Left lung (tissue), 10 donors: ENCODE results near the gene DENND6B. TPM values are rescaled to one million over a fixed set of nuclear protein-coding genes. Genes with fewer than 3 reads are reported as not detected.
"Not testable (repeated sequence)": the region's sequence is repeated elsewhere in the genome, so short reads cannot be mapped to it uniquely, and the experiment has no call there.

Source experiments
- ATAC-seq: fragments of 200-7000 bp; cut with Tn5 transposase; one replicate; pipeline ENCODE4 v1.9.1; 2020; ENCODE audit warnings: moderate library complexity
- DNase-seq, 4 donors: peaks; one replicate each; pipeline ENCODE4 v3.0.0-alpha.2; 2013 to 2020
- H3K27ac ChIP-seq, 2 donors: fragments of 200-600 bp; sonication (generic) in 1 of 2; one replicate each; pipeline versions ENCODE4 v1.5.0 to v1.8.0; 2020 to 2021
- H3K27me3 ChIP-seq, 2 donors: fragments of 200-600 bp; sonication (generic) in 1 of 2; one replicate each; pipeline versions ENCODE4 v1.5.0 to v1.8.0; 2020 to 2021
- H3K36me3 ChIP-seq, 2 donors: fragments of 200-600 bp; sonication (generic) in 1 of 2; one replicate each; pipeline versions ENCODE4 v1.5.0 to v1.8.0; 2020 to 2021
- H3K4me1 ChIP-seq, 2 donors: fragments of 200-600 bp; one replicate each; pipeline ENCODE4 v1.8.0; 2021
- H3K4me3 ChIP-seq, 2 donors: fragments of 200-600 bp; sonication (generic) in 1 of 2; one replicate each; pipeline versions ENCODE4 v1.5.0 to v1.8.0; 2020 to 2021; ENCODE audit warnings: mild to moderate bottlenecking in 1 of 2
- H3K9me3 ChIP-seq, 2 donors: fragments of 200-600 bp; sonication (generic) in 1 of 2; one replicate each; pipeline versions ENCODE4 v1.5.0 to v1.8.0; 2020 to 2021
- intact Hi-C, 2 donors: fragments of 100-400 bp; cut with DNase I; formaldehyde crosslinking; loops; one replicate each; pipeline versions ENCODE4 v1.11.2 to v1.14.2; 2022
- polyA plus RNA-seq, 6 donors: library from polyadenylated mRNA; unstranded; fragments of 120-200 nt; gene quantifications; one replicate each; pipeline ENCODE4 v1.2.1, GENCODE V29; 2013; ENCODE audit not compliant: insufficient read length in 6 of 6
- total RNA-seq, 2 donors: library from RNA; stranded (reverse); fragmentation: NEBNext Ultra II Directional; extraction: Animal tissue kit (Norgen Biotek cat#: 25700); gene quantifications; one replicate each; pipeline ENCODE4 v1.2.1, GENCODE V29; 2021
- TF ChIP-seq, protein P1 (sequence below), 2 donors: fragments of 200-600 bp; sonication (generic) in 1 of 2; IDR thresholded peaks; one replicate each; pipeline versions ENCODE4 v1.5.0 to v1.8.0; 2021; ENCODE audit warnings: antibody characterized with exemption in 2 of 2
- donor health status: DM: no; HTN: yes; CAD: no.
- donor health status: DM: no; HTN: no; CAD: no.

The DENND6B gene
- total and polyA plus RNA-seq, 8 donors: 7.3 to 18.8 (median 12.1) TPM

DNA sequence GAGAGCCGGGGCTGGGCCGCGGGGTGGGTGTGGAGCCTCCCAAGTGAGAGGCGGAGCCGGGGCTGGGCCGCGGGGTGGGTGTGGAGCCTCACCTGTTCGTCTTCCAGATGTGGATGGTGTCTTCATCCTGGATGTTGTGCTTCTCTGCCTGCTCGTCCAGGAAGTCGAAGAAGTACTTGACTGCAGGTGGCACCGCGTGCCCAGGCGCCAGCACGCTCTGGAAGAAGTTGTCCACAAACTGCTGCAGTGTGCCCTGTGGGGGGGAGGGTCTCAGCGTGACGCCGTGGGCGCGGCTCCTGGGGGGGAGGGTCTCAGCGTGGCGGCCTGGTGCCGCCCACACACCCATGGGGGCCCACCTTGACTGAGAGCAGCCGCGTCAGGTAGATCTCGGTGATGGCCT lies 49.1 kb downstream of the DENND6B start:
- DNase-seq: no peak
- Histone ChIP-seq H3K36me3 (peaks cover 11 to 86% of the 10 kb centered on the region in 2 donors), H3K9me3 (no peaks in the 10 kb centered on the region), H3K27me3 (peaks cover 0 to 1% of the 10 kb centered on the region in 2 donors), H3K4me3 (no peak overlapping the region), H3K27ac (no peak overlapping the region), H3K4me1 (no peaks in the 10 kb centered on the region)
- ATAC-seq: no peak
- TF ChIP-seq, protein P1, sequence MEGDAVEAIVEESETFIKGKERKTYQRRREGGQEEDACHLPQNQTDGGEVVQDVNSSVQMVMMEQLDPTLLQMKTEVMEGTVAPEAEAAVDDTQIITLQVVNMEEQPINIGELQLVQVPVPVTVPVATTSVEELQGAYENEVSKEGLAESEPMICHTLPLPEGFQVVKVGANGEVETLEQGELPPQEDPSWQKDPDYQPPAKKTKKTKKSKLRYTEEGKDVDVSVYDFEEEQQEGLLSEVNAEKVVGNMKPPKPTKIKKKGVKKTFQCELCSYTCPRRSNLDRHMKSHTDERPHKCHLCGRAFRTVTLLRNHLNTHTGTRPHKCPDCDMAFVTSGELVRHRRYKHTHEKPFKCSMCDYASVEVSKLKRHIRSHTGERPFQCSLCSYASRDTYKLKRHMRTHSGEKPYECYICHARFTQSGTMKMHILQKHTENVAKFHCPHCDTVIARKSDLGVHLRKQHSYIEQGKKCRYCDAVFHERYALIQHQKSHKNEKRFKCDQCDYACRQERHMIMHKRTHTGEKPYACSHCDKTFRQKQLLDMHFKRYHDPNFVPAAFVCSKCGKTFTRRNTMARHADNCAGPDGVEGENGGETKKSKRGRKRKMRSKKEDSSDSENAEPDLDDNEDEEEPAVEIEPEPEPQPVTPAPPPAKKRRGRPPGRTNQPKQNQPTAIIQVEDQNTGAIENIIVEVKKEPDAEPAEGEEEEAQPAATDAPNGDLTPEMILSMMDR (IDR thresholded peaks at IDR 0.05): no peak
- intact Hi-C loops: loop anchor here (10.0 kb wide), 1 partner anchor 47 kb away; the partner anchor contains the start of gene DENND6B (in 2 of the 2)

DNA sequence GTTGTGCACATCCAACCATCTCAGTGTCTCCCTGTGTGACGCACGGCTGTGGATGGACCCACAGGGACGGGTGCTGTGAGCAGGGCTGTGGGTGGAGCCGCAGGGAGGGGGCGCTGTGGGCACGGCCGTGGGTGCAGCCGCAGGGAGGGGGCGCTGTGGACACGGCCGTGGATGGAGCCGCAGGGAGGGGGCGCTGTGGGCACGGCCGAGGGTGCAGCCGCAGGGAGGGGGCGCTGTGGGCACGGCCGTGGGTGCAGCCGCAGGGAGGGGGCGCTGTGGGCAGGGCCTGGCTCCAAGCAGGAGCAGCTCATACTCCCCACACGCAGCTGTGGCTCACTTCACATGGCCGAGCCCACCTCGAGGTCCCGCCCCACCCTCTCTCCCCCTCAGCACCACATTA lies 50.7 kb downstream of the DENND6B start:
- intact Hi-C loops: loop anchor here (10.0 kb wide), 1 partner anchor 49 kb away; the partner anchor contains the start of gene DENND6B (in 2 of the 2)
- DNase-seq (peak in 3 of 4 donors; percentile 44 to 91 (median 77)), ATAC-seq (peak; percentile 88)
- Histone ChIP-seq H3K4me3 (no peak overlapping the region), H3K4me1 (peaks cover 11% of the 10 kb centered on the region in 2 donors), H3K27ac (no peak overlapping the region), H3K9me3 (no peaks in the 10 kb centered on the region), H3K36me3 (peaks cover 6 to 69% of the 10 kb centered on the region in 2 donors), H3K27me3 (peaks cover 0 to 17% of the 10 kb centered on the region in 2 donors)
- TF ChIP-seq, protein P1 (IDR thresholded peaks at IDR 0.05): peak; percentile 59 to 70

- Histone ChIP-seq H3K27me3 (peaks cover 0 to 25% of the 10 kb centered on the region in 2 donors), H3K36me3 (peaks cover 6 to 62% of the 10 kb centered on the region in 2 donors), H3K4me3 (no peak overlapping the region), H3K4me1 (peaks cover 18 to 19% of the 10 kb centered on the region in 2 donors), H3K27ac (no peak overlapping the region), H3K9me3 (no peaks in the 10 kb centered on the region)
- TF ChIP-seq, protein P1 (IDR thresholded peaks at IDR 0.05): no peak
- DNase-seq: no peak
- ATAC-seq: no peak
- intact Hi-C loops: loop anchor here (10.0 kb wide), 1 partner anchor 49 kb away; the partner anchor contains the start of gene DENND6B (in 2 of the 2)
These were observed 51.4 kb downstream of the DENND6B start for GRCh38 chr22:50275181-50276055.

GRCh38 chr22:50274771-50275170 lies 52.0 kb downstream of the DENND6B start:
- TF ChIP-seq, protein P1 (IDR thresholded peaks at IDR 0.05): no peak

GRCh38 chr22:50274311-50274710 lies 52.5 kb downstream of the DENND6B start:
- no peak overlapping the region for H3K27ac ChIP-seq
- TF ChIP-seq, protein P1 (IDR thresholded peaks at IDR 0.05): peak in 1 of 2 donors; percentile 21
- DNase-seq: peak in 1 of 4 donors; percentile 65
- H3K4me3 ChIP-seq: no peak overlapping the region
- no peak for ATAC-seq
- H3K36me3 ChIP-seq: peaks cover 6 to 51% of the 10 kb centered on the region in 2 donors
- H3K4me1 ChIP-seq: peaks cover 18 to 27% of the 10 kb centered on the region in 2 donors
- peaks cover 0 to 34% of the 10 kb centered on the region in 2 donors for H3K27me3 ChIP-seq
- intact Hi-C loops: loop anchor here (10.0 kb wide), 1 partner anchor 50 kb away; the partner anchor contains the start of gene DENND6B (in 2 of the 2)
- no peaks in the 10 kb centered on the region for H3K9me3 ChIP-seq

More at GRCh38 chr22:50274771-50275170, 52.0 kb downstream of the DENND6B start:
- peaks cover 18 to 23% of the 10 kb centered on the region in 2 donors for H3K4me1 ChIP-seq
- DNase-seq (no peak), ATAC-seq (no peak)
- H3K9me3 ChIP-seq: no peaks in the 10 kb centered on the region
- H3K36me3 ChIP-seq: peaks cover 6 to 56% of the 10 kb centered on the region in 2 donors
- H3K4me3 ChIP-seq: no peak overlapping the region
- intact Hi-C loops: loop anchor here (10.0 kb wide), 1 partner anchor 50 kb away; the partner anchor contains the start of gene DENND6B (in 2 of the 2)
- H3K27ac ChIP-seq: no peak overlapping the region
- H3K27me3 ChIP-seq: peaks cover 0 to 30% of the 10 kb centered on the region in 2 donors

- not testable (repeated sequence) for ATAC-seq, H3K9me3 ChIP-seq, H3K27ac ChIP-seq, H3K4me3 ChIP-seq, DNase-seq
- Histone ChIP-seq H3K4me1 (peaks cover 18 to 33% of the 10 kb centered on the region in 2 donors), H3K36me3 (peaks cover 6 to 46% of the 10 kb centered on the region in 2 donors), H3K27me3 (peaks cover 0 to 39% of the 10 kb centered on the region in 2 donors)
- intact Hi-C loops: loop anchor here (10.0 kb wide), 1 partner anchor 51 kb away; the partner anchor contains the start of gene DENND6B (in 2 of the 2)
These were observed 53.0 kb downstream of the DENND6B start for GRCh38 chr22:50273781-50274180.

DNA sequence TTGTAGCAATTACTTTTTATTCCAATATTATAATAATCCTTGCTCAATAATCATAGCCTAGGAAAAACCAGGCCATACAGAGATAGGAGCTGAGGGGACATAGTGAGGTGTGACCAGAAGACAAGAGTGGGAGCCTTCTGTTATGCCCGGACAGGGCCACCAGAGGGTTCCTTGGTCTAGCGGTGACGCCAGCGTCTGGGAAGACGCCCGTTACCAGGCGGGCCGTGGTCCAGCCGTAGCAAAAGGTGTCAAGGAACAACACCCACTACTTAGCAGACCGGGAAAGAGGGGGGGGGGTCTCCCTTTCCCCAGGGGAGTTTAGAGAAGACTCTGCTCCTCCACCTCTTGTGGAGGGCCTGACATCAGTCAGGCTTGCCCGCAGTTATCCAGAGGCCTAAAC lies 53.5 kb downstream of the DENND6B start:
- DNase-seq, ATAC-seq, H3K27ac ChIP-seq, H3K4me3 ChIP-seq, H3K9me3 ChIP-seq: not testable (repeated sequence)
- intact Hi-C loops: loop anchor here (10.0 kb wide), 1 partner anchor 51 kb away; the partner anchor contains the start of gene DENND6B (in 2 of the 2)
- Histone ChIP-seq H3K27me3 (peaks cover 0 to 44% of the 10 kb centered on the region in 2 donors), H3K36me3 (peaks cover 1 to 42% of the 10 kb centered on the region in 2 donors), H3K4me1 (peaks cover 18 to 37% of the 10 kb centered on the region in 2 donors)
